ENCODE results near the gene SPRING1.

DNA sequence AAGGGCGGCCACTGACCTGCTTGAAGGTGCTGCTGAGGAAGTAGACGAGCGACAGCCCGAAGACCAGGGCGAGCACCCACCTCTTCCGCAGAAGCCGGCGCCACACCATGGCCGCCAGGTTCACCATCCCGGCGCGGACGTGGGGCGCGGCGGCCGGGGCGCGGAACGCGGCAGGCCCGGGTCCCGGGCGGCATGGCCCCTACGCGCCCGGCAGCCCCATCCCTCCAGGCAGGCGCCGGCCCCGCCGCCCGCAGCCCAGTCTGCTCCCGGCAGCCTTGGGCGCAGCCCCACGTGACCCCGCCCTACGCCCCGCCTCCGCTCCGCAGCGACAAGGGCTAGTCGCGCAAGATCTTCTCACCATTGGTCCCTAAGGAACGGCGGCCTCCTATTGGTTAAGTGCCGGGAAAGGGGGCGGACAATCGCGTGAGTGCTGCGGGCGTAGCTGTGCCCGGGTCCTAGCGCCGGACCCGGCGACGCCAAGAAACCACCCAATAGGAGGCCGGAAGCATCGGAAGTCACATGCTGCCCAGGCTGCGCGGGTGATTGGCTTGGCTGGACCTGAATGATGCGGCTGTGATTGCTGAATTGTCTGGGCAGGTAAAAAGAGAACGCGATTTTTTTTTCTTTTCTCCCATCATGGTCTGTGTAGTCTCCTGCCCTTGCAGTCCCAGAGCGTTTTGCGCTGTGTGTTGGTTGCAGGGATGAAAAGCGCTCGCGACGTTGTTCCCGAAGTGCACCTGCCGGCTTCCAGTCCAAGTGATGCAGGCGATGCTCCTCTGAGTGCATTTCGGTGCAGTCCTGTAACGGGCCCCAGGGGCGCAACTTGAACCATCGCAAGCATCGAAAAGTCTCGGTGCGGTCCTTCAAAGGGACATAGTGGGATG lies at the start of gene SPRING1, which contains the start of gene RNFT2:
- TF ChIP-seq, protein P1, sequence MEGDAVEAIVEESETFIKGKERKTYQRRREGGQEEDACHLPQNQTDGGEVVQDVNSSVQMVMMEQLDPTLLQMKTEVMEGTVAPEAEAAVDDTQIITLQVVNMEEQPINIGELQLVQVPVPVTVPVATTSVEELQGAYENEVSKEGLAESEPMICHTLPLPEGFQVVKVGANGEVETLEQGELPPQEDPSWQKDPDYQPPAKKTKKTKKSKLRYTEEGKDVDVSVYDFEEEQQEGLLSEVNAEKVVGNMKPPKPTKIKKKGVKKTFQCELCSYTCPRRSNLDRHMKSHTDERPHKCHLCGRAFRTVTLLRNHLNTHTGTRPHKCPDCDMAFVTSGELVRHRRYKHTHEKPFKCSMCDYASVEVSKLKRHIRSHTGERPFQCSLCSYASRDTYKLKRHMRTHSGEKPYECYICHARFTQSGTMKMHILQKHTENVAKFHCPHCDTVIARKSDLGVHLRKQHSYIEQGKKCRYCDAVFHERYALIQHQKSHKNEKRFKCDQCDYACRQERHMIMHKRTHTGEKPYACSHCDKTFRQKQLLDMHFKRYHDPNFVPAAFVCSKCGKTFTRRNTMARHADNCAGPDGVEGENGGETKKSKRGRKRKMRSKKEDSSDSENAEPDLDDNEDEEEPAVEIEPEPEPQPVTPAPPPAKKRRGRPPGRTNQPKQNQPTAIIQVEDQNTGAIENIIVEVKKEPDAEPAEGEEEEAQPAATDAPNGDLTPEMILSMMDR (IDR thresholded peaks at IDR 0.05): peak; percentile 7
- TF ChIP-seq EZH2 (IDR thresholded peaks at IDR 0.05; ENCODE audit: borderline replicate concordance, insufficient read depth, low read depth, low read length, poor library complexity, severe bottlenecking): no peak

Measured in B cell (primary cell).